Stomach (tissue), 9 donors: ENCODE measurements around the gene PTPRM. TPM values are rescaled to one million over a fixed set of nuclear protein-coding genes. Genes with fewer than 3 reads are reported as not detected.

ENCODE experiments used
- DNase-seq, 2 donors: peaks; one replicate each; pipeline versions ENCODE4 v3.0.0 to v3.0.0-alpha.2; 2013 to 2019
- H3K27ac ChIP-seq, 5 donors: fragments of 200-600 bp in 4 of 5; sonication (generic) in 4 of 5; one replicate each; pipeline ENCODE4 v1.5.1; 2013 to 2019; ENCODE audit warnings: mild to moderate bottlenecking in 1 of 5, moderate library complexity in 1 of 5
- H3K27me3 ChIP-seq, 3 donors: fragments of 200-600 bp; sonication (generic); one replicate each; pipeline ENCODE4 v1.5.1; 2017 to 2019; ENCODE audit warnings: mixed run types in 1 of 3
- H3K36me3 ChIP-seq, 4 donors: fragments of 200-600 bp; sonication (generic); 1 replicate in 3 of 4; 2 replicates in 1 of 4; pipeline ENCODE4 v1.5.1; 2016 to 2019
- H3K4me1 ChIP-seq, 4 donors: fragments of 200-600 bp; sonication (generic); one replicate each; pipeline ENCODE4 v1.5.1; 2016 to 2019
- H3K4me3 ChIP-seq, 4 donors: fragments of 200-600 bp; sonication (generic) in 3 of 4; one replicate each; pipeline ENCODE4 v1.5.1; 2016 to 2019; ENCODE audit warnings: mild to moderate bottlenecking in 1 of 4
- H3K9me3 ChIP-seq, 4 donors: fragments of 200-600 bp; sonication (generic); one replicate each; pipeline ENCODE4 v1.5.1; 2016 to 2019
- EP300 ChIP-seq: sonication (generic); formaldehyde crosslinking; IDR thresholded peaks from one replicate; pipeline ENCODE4 v1.6.1; 2017; ENCODE audit warnings: antibody characterized with exemption
- POLR2A ChIP-seq, 4 donors: fragments of 450-650 bp; IDR thresholded peaks; one replicate each; pipeline ENCODE4 v1.6.1; 2016; ENCODE audit warnings: antibody characterized with exemption in 4 of 4, control low read depth in 2 of 4, mild to moderate bottlenecking in 1 of 4, moderate library complexity in 1 of 4
- POLR2AphosphoS5 ChIP-seq, 3 donors: sonication (generic); formaldehyde crosslinking; IDR thresholded peaks; one replicate each; pipeline ENCODE4 v1.6.1; 2016; ENCODE audit warnings: antibody characterized with exemption in 3 of 3
- WGBS, 5 donors: extraction: QIAGEN DNeasy Blood & Tissue Kit in 3 of 5; methylation state at CpG; one replicate each; pipeline versions ENCODE4 v1.1.5 to v1.1.7; 2013 to 2018; 5-methylcytosine and 5-hydroxymethylcytosine counted together
- intact Hi-C: fragments of 100-400 bp; cut with DNase I; formaldehyde crosslinking; loops from one replicate; pipeline ENCODE4 v1.15.1; 2023; ENCODE audit warnings: low total_unique reads
- polyA plus RNA-seq, 3 donors: library from polyadenylated mRNA; stranded (reverse); fragments of 200-250 nt; gene quantifications; one replicate each; pipeline ENCODE4 v1.2.3, GENCODE V29; 2013
- total RNA-seq, 5 donors: library from RNA; depleted of rRNA; stranded (reverse); fragments of >200 nt; gene quantifications; one replicate each; pipeline versions ENCODE4 v1.1.0 to v1.2.3, GENCODE V29; 2014 to 2016
- TF ChIP-seq, protein P1 (sequence below), 7 experiments: fragments of 450-650 bp in 4 of 7; fragments of 200-600 bp in 3 of 7; sonication (generic) in 3 of 7; IDR thresholded peaks; one replicate each; pipeline ENCODE4 v1.5.1; 2016 to 2019; ENCODE audit warnings: antibody characterized with exemption in 7 of 7, control low read depth in 2 of 7, mild to moderate bottlenecking in 1 of 7
- donor health status: healthy with polysubstance abuse.
- donor health status: Bipolar disorder and iron deficiency.
- donor health status: healthy.

Gene PTPRM
- total and polyA plus RNA-seq, 8 donors: 7.5 to 246 (median 58.2) TPM

DNA sequence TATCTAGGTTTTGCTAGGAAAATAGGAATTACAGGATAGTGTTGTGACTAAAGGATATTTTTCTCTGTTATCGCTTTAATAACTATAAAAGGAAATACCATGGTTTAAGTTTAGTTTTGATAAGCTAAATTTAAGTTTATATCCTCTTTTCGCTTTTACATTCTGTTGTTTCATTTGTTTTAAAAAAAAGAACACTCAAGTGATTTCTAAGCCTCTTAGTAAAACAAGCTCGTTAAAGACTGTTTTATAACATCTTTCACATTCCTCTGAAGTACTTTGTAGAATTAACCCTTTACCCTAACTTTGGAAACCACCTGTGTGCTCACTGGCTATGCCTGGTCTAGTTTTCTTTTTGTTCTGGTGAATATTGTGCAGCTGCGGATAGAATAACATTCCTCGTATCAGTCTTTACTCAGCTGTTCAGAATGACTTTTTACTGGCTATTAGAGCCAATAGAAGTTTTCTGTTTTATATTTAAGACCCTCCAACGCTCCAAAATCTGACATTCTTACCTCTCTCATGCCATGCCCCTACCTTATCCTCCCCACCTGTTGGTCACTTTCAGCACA, 183.1 kb downstream of the PTPRM start:
- Histone ChIP-seq H3K4me1 (peaks cover 9 to 49% (median 28%) of the 10 kb centered on the region in 4 donors), H3K27ac (no peak overlapping the region), H3K9me3 (no peaks in the 10 kb centered on the region), H3K27me3 (no peaks in the 10 kb centered on the region), H3K4me3 (no peak overlapping the region), H3K36me3 (no peaks in the 10 kb centered on the region)
- intact Hi-C loops: no loop called here
- 50 to 66% (median 62%) methylated on average over 6 of the region's 6 CpGs for WGBS, 5 donors
- DNase-seq: no peak
- TF ChIP-seq POLR2AphosphoS5 (IDR thresholded peaks at IDR 0.05) (no peak), EP300 (no peak)
- TF ChIP-seq, protein P1, sequence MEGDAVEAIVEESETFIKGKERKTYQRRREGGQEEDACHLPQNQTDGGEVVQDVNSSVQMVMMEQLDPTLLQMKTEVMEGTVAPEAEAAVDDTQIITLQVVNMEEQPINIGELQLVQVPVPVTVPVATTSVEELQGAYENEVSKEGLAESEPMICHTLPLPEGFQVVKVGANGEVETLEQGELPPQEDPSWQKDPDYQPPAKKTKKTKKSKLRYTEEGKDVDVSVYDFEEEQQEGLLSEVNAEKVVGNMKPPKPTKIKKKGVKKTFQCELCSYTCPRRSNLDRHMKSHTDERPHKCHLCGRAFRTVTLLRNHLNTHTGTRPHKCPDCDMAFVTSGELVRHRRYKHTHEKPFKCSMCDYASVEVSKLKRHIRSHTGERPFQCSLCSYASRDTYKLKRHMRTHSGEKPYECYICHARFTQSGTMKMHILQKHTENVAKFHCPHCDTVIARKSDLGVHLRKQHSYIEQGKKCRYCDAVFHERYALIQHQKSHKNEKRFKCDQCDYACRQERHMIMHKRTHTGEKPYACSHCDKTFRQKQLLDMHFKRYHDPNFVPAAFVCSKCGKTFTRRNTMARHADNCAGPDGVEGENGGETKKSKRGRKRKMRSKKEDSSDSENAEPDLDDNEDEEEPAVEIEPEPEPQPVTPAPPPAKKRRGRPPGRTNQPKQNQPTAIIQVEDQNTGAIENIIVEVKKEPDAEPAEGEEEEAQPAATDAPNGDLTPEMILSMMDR (IDR thresholded peaks at IDR 0.05): no peak

DNA sequence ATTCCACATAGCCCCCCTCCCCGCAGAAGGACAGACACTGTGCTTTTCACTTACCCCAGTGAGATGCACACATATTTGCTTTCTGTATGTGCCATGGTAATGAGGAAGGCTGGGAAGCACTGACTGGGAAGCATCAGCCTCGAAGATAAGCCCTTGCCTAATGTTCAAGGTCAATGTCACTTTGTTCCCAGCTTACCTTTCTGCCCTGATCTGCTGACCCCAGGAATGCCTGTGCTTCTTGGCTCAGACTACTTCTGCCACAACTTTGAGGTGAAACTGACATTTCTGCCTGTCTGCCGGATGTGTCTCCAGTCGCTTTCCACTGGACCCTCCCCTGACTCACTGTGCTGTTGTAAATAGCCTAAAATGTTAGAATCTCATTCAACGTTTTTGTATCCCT, 183.8 kb downstream of the PTPRM start:
- Histone ChIP-seq H3K27me3 (no peaks in the 10 kb centered on the region), H3K9me3 (no peaks in the 10 kb centered on the region), H3K4me3 (no peak overlapping the region), H3K36me3 (no peaks in the 10 kb centered on the region), H3K27ac (no peak overlapping the region), H3K4me1 (peaks cover 10 to 57% (median 35%) of the 10 kb centered on the region in 4 donors)
- no peak for DNase-seq
- intact Hi-C loops: no loop called here
- TF ChIP-seq POLR2A (IDR thresholded peaks at IDR 0.05): no peak
- no peak for TF ChIP-seq POLR2AphosphoS5 (IDR thresholded peaks at IDR 0.05)
- 77 to 86% (median 78%) methylated on average over 5 of the region's 5 CpGs for WGBS, 5 donors

DNA sequence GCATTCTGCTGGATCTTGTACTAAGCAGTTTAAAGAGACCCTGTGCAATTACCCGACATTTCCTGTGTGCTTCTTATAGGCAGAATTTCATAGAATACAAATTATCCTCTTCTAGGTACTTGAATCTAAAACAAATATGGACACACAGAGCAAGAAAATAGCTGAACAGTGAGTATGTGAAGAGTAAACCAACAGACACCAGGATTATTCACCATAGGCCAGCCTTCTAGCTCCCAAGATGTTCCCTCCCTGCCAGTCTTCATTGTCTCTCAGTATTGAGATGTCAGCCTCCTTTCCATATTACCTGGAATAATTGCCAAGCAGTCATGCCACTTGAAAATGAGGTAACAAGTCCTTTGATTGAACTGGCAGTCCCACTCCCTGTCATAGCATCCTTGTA, 187.1 kb downstream of the PTPRM start:
- TF ChIP-seq POLR2AphosphoS5 (IDR thresholded peaks at IDR 0.05) (no peak), EP300 (no peak), POLR2A (IDR thresholded peaks at IDR 0.05) (no peak)
- TF ChIP-seq, protein P1 (IDR thresholded peaks at IDR 0.05): no peak
- Histone ChIP-seq H3K4me3 (no peak overlapping the region), H3K27ac (peak overlapping the region in 3 of 5 donors; percentile 23 to 41 (median 28)), H3K27me3 (no peaks in the 10 kb centered on the region), H3K4me1 (peaks cover 10 to 57% (median 26%) of the 10 kb centered on the region in 4 donors), H3K36me3 (no peaks in the 10 kb centered on the region), H3K9me3 (no peaks in the 10 kb centered on the region)
- DNase-seq: no peak
- 78 to 98% (median 94%) methylated on average over 1 of the region's 1 CpG for WGBS, 5 donors
- intact Hi-C loops: no loop called here

DNA sequence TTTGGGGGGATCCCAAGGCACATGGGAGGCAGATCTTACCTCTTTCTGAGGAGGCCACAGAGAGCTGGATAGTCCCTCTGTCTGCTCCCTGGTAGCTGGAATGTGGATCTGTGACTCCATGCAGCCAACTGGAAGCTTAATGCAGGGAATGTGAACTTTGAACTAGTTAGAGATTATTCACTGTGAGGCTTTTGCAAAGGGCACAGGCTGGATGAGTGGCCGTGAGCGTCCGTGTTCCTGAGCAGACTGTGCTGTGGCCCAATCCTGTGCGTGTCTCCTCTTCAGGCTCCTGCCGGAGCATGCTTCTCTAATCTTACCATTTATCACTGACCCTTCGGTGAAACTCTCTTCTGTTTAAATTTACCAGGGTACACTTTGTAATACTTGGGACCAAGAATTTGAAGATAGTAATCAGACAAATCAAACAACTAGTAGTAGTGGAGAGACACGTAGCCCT, 187.6 kb downstream of the PTPRM start:
- no peak overlapping the region for H3K4me3 ChIP-seq
- H3K36me3 ChIP-seq: no peaks in the 10 kb centered on the region
- peak overlapping the region in 3 of 5 donors; percentile 23 to 41 (median 28) for H3K27ac ChIP-seq
- H3K4me1 ChIP-seq: peaks cover 10 to 52% (median 24%) of the 10 kb centered on the region in 4 donors
- no peaks in the 10 kb centered on the region for H3K27me3 ChIP-seq
- 35 to 53% (median 47%) methylated on average over 7 of the region's 7 CpGs for WGBS, 5 donors
- intact Hi-C loops: no loop called here
- peak in 1 of 2 donors; percentile 30 for DNase-seq
- TF ChIP-seq POLR2A (IDR thresholded peaks at IDR 0.05): no peak
- TF ChIP-seq POLR2AphosphoS5 (IDR thresholded peaks at IDR 0.05): peak in 1 of 3 donors; percentile 5
- TF ChIP-seq, protein P1 (IDR thresholded peaks at IDR 0.05): no peak
- TF ChIP-seq EP300: no peak
- no peaks in the 10 kb centered on the region for H3K9me3 ChIP-seq
